GM12878 (cell line): ENCODE measurements around the gene ACACA. TPM values are rescaled to one million over a fixed set of nuclear protein-coding genes. Genes with fewer than 3 reads are reported as not detected.

Experiments used
- ATAC-seq: fragments of 200-7000 bp; cut with Tn5 transposase; 3 replicates; pipeline ENCODE4 v1.9.1; 2020; ENCODE audit warnings: mild to moderate bottlenecking, moderate library complexity
- BruUV-seq: library from RNA; stranded (reverse); fragments of 400-500 nt; replicated peaks from 2 replicates; lab custom pipeline; 2021; lab: Mats Ljungman, UMichigan
- CTCF ChIA-PET: fragments of 300-600 bp; sonication (Branson Sonifier 250); formaldehyde crosslinking; extraction: SDS; loops from one replicate; lab custom pipeline; 2021; ENCODE audit warnings: inconsistent platforms; lab: Yijun Ruan, JAX
- POLR2A ChIA-PET: fragments of 350-600 bp; formaldehyde crosslinking; extraction: SDS; loops from one replicate; lab custom pipeline; 2021; ENCODE audit warnings: inconsistent platforms; lab: Charles Lee
- RAD21 ChIA-PET: fragments of 300-600 bp; sonication (Branson Sonifier 250); formaldehyde crosslinking; loops from one replicate; lab custom pipeline; 2023; ENCODE audit warnings: antibody characterized with exemption; ENCODE audit not compliant: unreplicated experiment; lab: Charles Lee
- SMC1A ChIA-PET: fragments of 300-600 bp; sonication (Branson Sonifier 250); formaldehyde crosslinking; loops from one replicate; lab custom pipeline; 2023; ENCODE audit not compliant: unreplicated experiment, uncharacterized antibody; lab: Charles Lee
- DNase-seq: peaks from one replicate; pipeline ENCODE4 v3.0.0-alpha.2; 2011; ENCODE audit warnings: low read depth, low spot score
- FAIRE-seq: peaks from 3 replicates; lab custom pipeline; 2011; peaks lifted over from hg19 to GRCh38; lab: Jason Lieb, UNC
- H2AFZ ChIP-seq: 2 replicates; pipeline ENCODE4 v1.6.0; 2011; ENCODE audit warnings: low read depth, low read length, control low read depth; ENCODE audit not compliant: control insufficient read depth
- H3K27ac ChIP-seq: 2 replicates; pipeline ENCODE4 v1.5.1; 2011; ENCODE audit warnings: control low read depth; ENCODE audit not compliant: control insufficient read depth, insufficient read depth
- H3K27me3 ChIP-seq, 2 experiments: replicated peaks in 1 of 2; 2 replicates each; pipeline versions ENCODE4 v1.6.0 to v1.6.1; 2011; ENCODE audit warnings: low read length in 1 of 2; ENCODE audit not compliant: control insufficient read depth in 2 of 2, insufficient read depth in 2 of 2
- H3K36me3 ChIP-seq, 2 experiments: 2 replicates each; pipeline ENCODE4 v1.5.1; 2011; ENCODE audit warnings: low read length in 1 of 2; ENCODE audit not compliant: control insufficient read depth in 2 of 2, insufficient read depth in 2 of 2
- H3K4me1 ChIP-seq: 2 replicates; pipeline ENCODE4 v1.6.1; 2011; ENCODE audit warnings: mild to moderate bottlenecking, low read length, moderate library complexity, mixed read lengths; ENCODE audit not compliant: control insufficient read depth, insufficient read depth
- H3K4me2 ChIP-seq: 2 replicates; pipeline ENCODE4 v1.6.0; 2011; ENCODE audit warnings: control low read depth; ENCODE audit not compliant: control insufficient read depth, insufficient read depth
- H3K4me3 ChIP-seq: fragments of 200-600 bp; sonication (generic); 2 replicates; pipeline ENCODE4 v1.5.1; 2016
- H3K79me2 ChIP-seq: 2 replicates; pipeline ENCODE4 v1.6.0; 2011; ENCODE audit warnings: low read length; ENCODE audit not compliant: control insufficient read depth, insufficient read depth
- H3K9ac ChIP-seq: 2 replicates; pipeline ENCODE4 v1.8.0; 2011; ENCODE audit warnings: low read length, control low read depth, mixed read lengths; ENCODE audit not compliant: control insufficient read depth, insufficient read depth
- H3K9me3 ChIP-seq: replicated peaks from 3 replicates; pipeline ENCODE4 v1.5.1; 2011; ENCODE audit warnings: mild to moderate bottlenecking, low read length; ENCODE audit not compliant: control insufficient read depth, insufficient read depth
- H4K20me1 ChIP-seq: 2 replicates; pipeline ENCODE4 v1.6.0; 2011; ENCODE audit not compliant: control insufficient read depth, insufficient read depth
- CBX3 ChIP-seq: fragments of 200-600 bp; sonication (generic); IDR thresholded peaks from 2 replicates; pipeline ENCODE4 v1.6.1; 2016; ENCODE audit warnings: low read depth, borderline replicate concordance
- HDAC6 ChIP-seq: fragments of 200-600 bp; sonication (generic); IDR thresholded peaks from one replicate; pipeline ENCODE4 v1.8.0; 2017; ENCODE audit warnings: antibody characterized with exemption; ENCODE audit not compliant: unreplicated experiment
- WGBS: methylation state at CpG from one replicate; pipeline ENCODE4 v1.1.6; 2016; ENCODE audit warnings: low lambda C conversion rate; ENCODE audit not compliant: insufficient replicate concordance, insufficient coverage; ENCODE audit errors: missing lambda C conversion rate; 5-methylcytosine and 5-hydroxymethylcytosine counted together
- in situ Hi-C: fragments of 300-500 bp; cut with MboI; formaldehyde crosslinking; loops from 9 replicates; pipeline ENCODE4 v1.14.3; 2018; ENCODE audit warnings: mixed read lengths
- intact Hi-C: fragments of 100-400 bp; cut with micrococcal nuclease; formaldehyde crosslinking; loops from one replicate; pipeline ENCODE4 v1.14.2; 2022; ENCODE audit not compliant: unreplicated experiment
- polyA plus RNA-seq, 11 experiments: library from polyadenylated mRNA; depleted of rRNA in 4 of 11; unstranded in 6 of 11; stranded (reverse) in 5 of 11; fragments of >200 nt; fragmentation: Nextera tagmentation in 4 of 11; fragmentation: Illumina TruSeq in 1 of 11; extraction: Ambion mirVana in 4 of 11; extraction: Trizol in 1 of 11; gene quantifications; 1 replicate in 1 of 11; 2 replicates in 10 of 11; pipeline versions ENCODE4 v1.2.1 to v1.2.3, GENCODE V29; 2011 to 2016; ENCODE audit warnings: inconsistent platforms in 2 of 11, missing spikeins in 2 of 11, low read depth in 1 of 11
- total RNA-seq, 4 experiments: library from RNA; depleted of rRNA in 3 of 4; stranded (reverse); fragments of >200 nt in 3 of 4; fragmentation: Illumina TruSeq in 1 of 4; extraction: Trizol in 1 of 4; gene quantifications; 2 replicates each; pipeline versions ENCODE4 v1.2.1 to v1.2.3, GENCODE V29; 2013 to 2021
- TF ChIP-seq, protein P1 (sequence below): fragments of 450-650 bp; IDR thresholded peaks from 2 replicates; pipeline ENCODE4 v1.6.1; 2017; ENCODE audit warnings: borderline replicate concordance
- TF ChIP-seq, protein P2 (sequence below): IDR thresholded peaks from 2 replicates; pipeline ENCODE4 v1.6.1; 2012; ENCODE audit warnings: low read depth, low read length, improper control_type of control experiment

ACACA gene
- total and polyA plus RNA-seq, 10 of the 15 experiments (the other 5 are each of a cell fraction or from before 2014, with no cell fraction given) = 12.9 to 74.2 (median 32.0) TPM

DNA sequence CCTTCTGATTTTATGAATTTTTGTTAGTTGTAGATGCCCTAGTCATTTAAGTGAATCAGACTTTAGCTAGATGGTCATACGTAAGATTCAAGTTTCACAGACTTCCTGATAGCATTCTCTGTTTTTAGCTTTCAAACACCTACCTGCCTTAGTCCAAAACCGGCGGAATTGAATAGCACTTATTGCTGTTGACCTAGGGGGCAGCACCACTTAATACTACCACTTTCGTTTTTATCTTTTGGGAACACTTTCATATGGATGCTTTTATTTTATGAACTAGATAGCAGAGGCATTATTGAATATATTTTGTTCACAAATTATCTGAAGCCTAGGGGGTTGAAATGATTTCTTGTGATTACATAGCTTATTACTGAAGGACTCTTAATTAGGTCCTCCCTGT, 31.5 kb upstream of the ACACA start:
- no peak overlapping the region for H3K27ac ChIP-seq
- no peak for ATAC-seq
- in situ Hi-C loops = no loop called here
- RAD21 ChIA-PET = interaction anchor here (0.6 to 1.0 kb wide), 2 partner anchors 13 to 50 kb away, joined by 3 read pairs; no protein-coding TSS in a partner anchor
- H3K36me3 ChIP-seq = peaks cover 4 to 24% of the 10 kb centered on the region in 2 experiments
- no peak overlapping the region for H3K9ac ChIP-seq
- 83% methylated on average over 4 of the region's 4 CpGs for WGBS
- H3K4me3 ChIP-seq = no peak overlapping the region
- CTCF ChIA-PET = interaction anchor here (0.8 to 2.4 kb wide), 10 partner anchors 8 to 65 kb away, joined by 3 to 11 read pairs (median 5); no protein-coding TSS in a partner anchor
- no peaks in the 10 kb centered on the region for H4K20me1 ChIP-seq
- SMC1A ChIA-PET = interaction anchor here (0.6 to 2.8 kb wide), 11 partner anchors 8 to 55 kb away, joined by 3 to 10 read pairs (median 4); partner anchors contain the start of genes ACACA and TADA2A
- H3K4me1 ChIP-seq = peaks cover 6% of the 10 kb centered on the region; the same call in 1 of the 2 replicates
- intact Hi-C loops = no loop called here
- FAIRE-seq = no peak
- H3K27me3 ChIP-seq = no peaks in the 10 kb centered on the region
- POLR2A ChIA-PET = interaction anchor here (0.5 to 1.6 kb wide), 4 partner anchors 9 to 898 kb away, joined by 3 to 5 read pairs (median 4); no protein-coding TSS in a partner anchor
- no peaks in the 10 kb centered on the region for H3K79me2 ChIP-seq
- no peak overlapping the region for H2AFZ ChIP-seq
- TF ChIP-seq HDAC6 (no peak), CBX3 (no peak)
- TF ChIP-seq, protein P1, sequence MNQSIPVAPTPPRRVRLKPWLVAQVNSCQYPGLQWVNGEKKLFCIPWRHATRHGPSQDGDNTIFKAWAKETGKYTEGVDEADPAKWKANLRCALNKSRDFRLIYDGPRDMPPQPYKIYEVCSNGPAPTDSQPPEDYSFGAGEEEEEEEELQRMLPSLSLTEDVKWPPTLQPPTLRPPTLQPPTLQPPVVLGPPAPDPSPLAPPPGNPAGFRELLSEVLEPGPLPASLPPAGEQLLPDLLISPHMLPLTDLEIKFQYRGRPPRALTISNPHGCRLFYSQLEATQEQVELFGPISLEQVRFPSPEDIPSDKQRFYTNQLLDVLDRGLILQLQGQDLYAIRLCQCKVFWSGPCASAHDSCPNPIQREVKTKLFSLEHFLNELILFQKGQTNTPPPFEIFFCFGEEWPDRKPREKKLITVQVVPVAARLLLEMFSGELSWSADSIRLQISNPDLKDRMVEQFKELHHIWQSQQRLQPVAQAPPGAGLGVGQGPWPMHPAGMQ = no peak
- TF ChIP-seq, protein P2, sequence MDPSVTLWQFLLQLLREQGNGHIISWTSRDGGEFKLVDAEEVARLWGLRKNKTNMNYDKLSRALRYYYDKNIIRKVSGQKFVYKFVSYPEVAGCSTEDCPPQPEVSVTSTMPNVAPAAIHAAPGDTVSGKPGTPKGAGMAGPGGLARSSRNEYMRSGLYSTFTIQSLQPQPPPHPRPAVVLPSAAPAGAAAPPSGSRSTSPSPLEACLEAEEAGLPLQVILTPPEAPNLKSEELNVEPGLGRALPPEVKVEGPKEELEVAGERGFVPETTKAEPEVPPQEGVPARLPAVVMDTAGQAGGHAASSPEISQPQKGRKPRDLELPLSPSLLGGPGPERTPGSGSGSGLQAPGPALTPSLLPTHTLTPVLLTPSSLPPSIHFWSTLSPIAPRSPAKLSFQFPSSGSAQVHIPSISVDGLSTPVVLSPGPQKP = no peak
- BruUV-seq = no TSS peak
- no peak for DNase-seq
- H3K4me2 ChIP-seq = no peak overlapping the region
- no peaks in the 10 kb centered on the region for H3K9me3 ChIP-seq
